ENCODE measurements around the gene KCTD16. TPM values are rescaled to one million over a fixed set of nuclear protein-coding genes. Genes with fewer than 3 reads are reported as not detected.

The KCTD16 gene
- total RNA-seq, 1 donor from 2014 or later, result 0.44 TPM

DNA sequence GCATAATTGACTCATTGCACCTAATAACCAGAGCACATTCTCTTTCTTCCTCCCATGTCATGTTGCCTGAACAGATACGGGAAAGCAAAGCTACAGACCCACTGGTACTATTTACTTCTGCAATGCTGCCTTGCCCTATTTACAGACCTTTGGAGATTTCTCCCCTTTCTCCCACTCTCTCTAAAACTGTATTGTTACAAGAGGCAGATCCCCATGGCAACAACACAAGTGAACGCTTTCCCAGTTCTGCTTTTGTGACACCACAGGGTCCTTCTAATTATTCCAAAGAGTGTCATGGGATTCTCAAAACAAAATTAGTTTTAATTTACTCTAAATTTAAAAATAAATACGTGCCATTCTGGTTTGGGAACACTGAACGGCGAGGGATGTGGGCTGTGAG lies 104.7 kb downstream of the KCTD16 start:
- no peaks in the 10 kb centered on the region for H3K36me3 Mint-ChIP-seq (ENCODE audit: low read depth, unreplicated experiment)
- H3K4me1 Mint-ChIP-seq (ENCODE audit: unreplicated experiment), result no peaks in the 10 kb centered on the region
- no peak overlapping the region for H3K4me3 Mint-ChIP-seq (ENCODE audit: unreplicated experiment)
- H3K27me3 Mint-ChIP-seq (ENCODE audit: unreplicated experiment), result no peaks in the 10 kb centered on the region
- H3K27ac Mint-ChIP-seq (ENCODE audit: unreplicated experiment), result no peak overlapping the region
- no peak for DNase-seq (ENCODE audit: low spot score)
- H3K9me3 Mint-ChIP-seq (ENCODE audit: unreplicated experiment), result no peaks in the 10 kb centered on the region
- TF ChIP-seq CTCF (IDR thresholded peaks at IDR 0.05; ENCODE audit: unreplicated experiment), result no peak

DNA sequence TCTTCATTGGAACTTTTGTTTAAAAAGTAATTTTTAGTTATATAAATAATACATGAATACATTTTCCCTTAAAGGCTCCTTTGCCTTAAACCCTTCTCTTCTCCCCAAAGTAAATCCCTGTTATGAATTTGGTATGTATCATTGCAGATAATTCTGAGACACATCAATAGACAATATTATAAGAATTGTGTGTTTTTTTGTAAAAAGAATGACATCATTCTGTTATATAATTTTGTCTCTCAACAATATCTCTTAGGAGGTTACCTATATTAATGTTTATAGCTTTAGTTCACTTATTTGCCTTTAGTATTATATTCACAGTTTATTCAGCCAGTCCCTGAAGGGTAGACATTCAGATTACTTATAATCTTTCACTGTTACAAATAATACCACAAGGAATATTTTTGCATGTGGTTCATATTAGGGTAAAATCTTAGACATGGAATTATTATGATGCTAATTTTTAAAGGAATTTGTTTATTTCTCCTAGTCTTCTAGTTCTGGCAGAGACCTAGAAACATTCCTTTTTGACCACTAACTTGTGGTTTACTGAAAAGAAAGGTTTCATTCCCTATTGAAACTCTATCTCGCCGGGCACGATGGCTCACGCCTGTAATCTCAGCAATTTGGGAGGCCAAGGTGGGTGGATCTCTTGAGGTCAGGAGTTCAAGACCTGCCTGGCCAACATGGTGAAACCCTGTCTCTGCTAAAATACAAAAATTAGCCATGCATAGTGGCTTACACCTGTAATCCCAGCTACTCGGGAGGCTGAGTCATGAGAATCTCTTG lies 105.6 kb downstream of the KCTD16 start:
- Mint-ChIP-seq H3K27ac (ENCODE audit: unreplicated experiment) (no peak overlapping the region), H3K4me1 (ENCODE audit: unreplicated experiment) (no peaks in the 10 kb centered on the region), H3K27me3 (ENCODE audit: unreplicated experiment) (no peaks in the 10 kb centered on the region), H3K36me3 (ENCODE audit: low read depth, unreplicated experiment) (no peaks in the 10 kb centered on the region), H3K4me3 (ENCODE audit: unreplicated experiment) (no peak overlapping the region), H3K9me3 (ENCODE audit: unreplicated experiment) (no peaks in the 10 kb centered on the region)
- TF ChIP-seq CTCF (IDR thresholded peaks at IDR 0.05; ENCODE audit: unreplicated experiment), result no peak
- no peak for DNase-seq (ENCODE audit: low spot score)

GRCh38 chr5:144281784-144282183 lies 111.1 kb downstream of the KCTD16 start:
- no peak for DNase-seq (ENCODE audit: low spot score)
- no peak overlapping the region for H3K4me3 Mint-ChIP-seq (ENCODE audit: unreplicated experiment)
- no peaks in the 10 kb centered on the region for H3K27me3 Mint-ChIP-seq (ENCODE audit: unreplicated experiment)
- peaks cover 6% of the 10 kb centered on the region for H3K4me1 Mint-ChIP-seq (ENCODE audit: unreplicated experiment)
- H3K9me3 Mint-ChIP-seq (ENCODE audit: unreplicated experiment), result no peaks in the 10 kb centered on the region
- TF ChIP-seq CTCF (IDR thresholded peaks at IDR 0.05; ENCODE audit: unreplicated experiment), result no peak
- H3K36me3 Mint-ChIP-seq (ENCODE audit: low read depth, unreplicated experiment), result no peaks in the 10 kb centered on the region
- H3K27ac Mint-ChIP-seq (ENCODE audit: unreplicated experiment), result no peak overlapping the region

- Mint-ChIP-seq H3K4me3 (ENCODE audit: unreplicated experiment) (no peak overlapping the region), H3K27me3 (ENCODE audit: unreplicated experiment) (peaks cover 2% of the 10 kb centered on the region), H3K27ac (ENCODE audit: unreplicated experiment) (no peak overlapping the region), H3K9me3 (ENCODE audit: unreplicated experiment) (no peaks in the 10 kb centered on the region), H3K4me1 (ENCODE audit: unreplicated experiment) (peaks cover 6% of the 10 kb centered on the region), H3K36me3 (ENCODE audit: low read depth, unreplicated experiment) (no peaks in the 10 kb centered on the region)
- TF ChIP-seq CTCF (IDR thresholded peaks at IDR 0.05; ENCODE audit: unreplicated experiment), result no peak
- DNase-seq (ENCODE audit: low spot score), result no peak
Observed at GRCh38 chr5:144284036-144284435, 113.4 kb downstream of the KCTD16 start.

DNA sequence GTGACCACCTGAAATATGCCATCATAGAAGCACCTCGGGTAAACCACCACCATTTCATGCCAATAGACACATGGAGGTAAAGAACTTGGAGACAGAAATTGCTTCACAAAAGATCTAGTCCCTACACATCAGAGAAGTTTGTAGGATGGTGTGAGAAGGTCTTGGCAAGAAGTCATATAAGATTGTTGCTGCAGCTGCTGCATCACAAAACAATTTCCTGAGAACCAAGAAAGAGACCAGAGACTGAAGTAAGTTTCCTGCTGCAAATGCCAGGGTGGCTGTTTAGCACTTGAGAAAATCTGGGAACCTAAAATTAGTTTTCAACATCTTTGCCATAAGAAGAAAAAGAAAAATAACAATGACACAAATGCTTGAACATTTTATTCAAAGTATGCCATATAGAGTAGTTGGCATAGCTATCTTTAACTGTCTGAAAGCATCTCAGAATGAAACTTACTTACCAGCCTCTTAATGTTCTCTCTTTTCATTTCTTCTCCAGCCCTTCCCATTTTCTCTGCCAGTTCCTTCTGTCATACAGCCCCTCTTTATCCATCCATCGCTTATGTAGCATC lies 114.3 kb downstream of the KCTD16 start:
- H3K4me1 Mint-ChIP-seq (ENCODE audit: unreplicated experiment), result peaks cover 6% of the 10 kb centered on the region
- H3K4me3 Mint-ChIP-seq (ENCODE audit: unreplicated experiment), result no peak overlapping the region
- H3K36me3 Mint-ChIP-seq (ENCODE audit: low read depth, unreplicated experiment), result no peaks in the 10 kb centered on the region
- no peak overlapping the region for H3K27ac Mint-ChIP-seq (ENCODE audit: unreplicated experiment)
- H3K9me3 Mint-ChIP-seq (ENCODE audit: unreplicated experiment), result no peaks in the 10 kb centered on the region
- no peak for DNase-seq (ENCODE audit: low spot score)
- no peak for TF ChIP-seq CTCF (IDR thresholded peaks at IDR 0.05; ENCODE audit: unreplicated experiment)
- peaks cover 2% of the 10 kb centered on the region for H3K27me3 Mint-ChIP-seq (ENCODE audit: unreplicated experiment)

All from endothelial cell (in vitro differentiated cells).